GM21381 (cell line): ENCODE measurements around the gene SYT5.
"Not testable (repeated sequence)": the region's sequence is repeated elsewhere in the genome, so short reads cannot be mapped to it uniquely, and the experiment has no call there.

Source experiments
- ATAC-seq: cut with Tn5 transposase; IDR thresholded peaks from one replicate; pipeline ENCODE4 v1.9.1; 2021; ENCODE audit warnings: mild to moderate bottlenecking, moderate library complexity; ENCODE audit not compliant: unreplicated experiment

SYT5 gene

DNA sequence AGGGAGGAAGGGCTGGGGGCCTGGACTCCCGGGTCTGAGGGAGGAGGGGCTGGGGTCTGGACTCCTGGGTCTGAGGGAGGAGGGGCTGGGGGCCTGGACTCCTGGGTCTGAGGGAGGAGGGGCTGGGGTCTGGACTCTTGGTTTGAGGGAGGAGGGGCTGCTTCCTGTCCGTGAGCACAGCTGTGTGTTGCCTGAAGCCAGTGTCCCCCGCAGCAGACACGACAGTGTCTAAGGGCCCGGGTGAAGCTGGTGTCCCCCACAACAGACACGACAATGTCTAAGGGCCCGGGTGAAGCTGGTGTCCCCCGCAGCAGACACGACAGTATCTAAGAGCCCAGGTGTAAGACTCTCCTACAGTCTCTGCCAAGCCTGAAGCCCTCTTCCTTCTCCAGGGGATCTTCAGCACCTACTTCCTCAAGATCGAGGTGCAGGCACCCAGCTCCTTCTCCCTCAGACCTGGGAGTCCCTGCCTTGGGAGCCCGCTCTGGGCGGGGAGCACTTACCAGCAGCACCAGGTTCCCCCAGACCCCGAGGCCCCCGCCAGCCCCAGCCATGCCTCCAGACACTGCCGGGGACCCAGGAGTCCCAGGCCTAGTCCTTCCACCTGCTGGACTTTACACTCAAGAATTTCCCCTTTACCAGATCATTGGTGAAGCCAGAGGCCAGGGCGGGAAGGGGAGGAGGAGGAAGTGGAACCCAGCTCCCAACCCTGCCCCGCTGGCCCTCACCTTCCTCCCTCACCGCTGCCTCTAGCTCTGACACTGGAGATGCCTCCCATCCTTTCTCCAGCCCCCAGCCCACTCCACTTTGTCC, 29.0 kb upstream of the SYT5 start, which contains the start of gene PTPRH:
Gene PTPRH, minus strand, starts transcription at position 622 of the 813 bp plus-strand sequence. Its CDS starts 68 bp downstream, at position 554.
- ATAC-seq = no peak

DNA sequence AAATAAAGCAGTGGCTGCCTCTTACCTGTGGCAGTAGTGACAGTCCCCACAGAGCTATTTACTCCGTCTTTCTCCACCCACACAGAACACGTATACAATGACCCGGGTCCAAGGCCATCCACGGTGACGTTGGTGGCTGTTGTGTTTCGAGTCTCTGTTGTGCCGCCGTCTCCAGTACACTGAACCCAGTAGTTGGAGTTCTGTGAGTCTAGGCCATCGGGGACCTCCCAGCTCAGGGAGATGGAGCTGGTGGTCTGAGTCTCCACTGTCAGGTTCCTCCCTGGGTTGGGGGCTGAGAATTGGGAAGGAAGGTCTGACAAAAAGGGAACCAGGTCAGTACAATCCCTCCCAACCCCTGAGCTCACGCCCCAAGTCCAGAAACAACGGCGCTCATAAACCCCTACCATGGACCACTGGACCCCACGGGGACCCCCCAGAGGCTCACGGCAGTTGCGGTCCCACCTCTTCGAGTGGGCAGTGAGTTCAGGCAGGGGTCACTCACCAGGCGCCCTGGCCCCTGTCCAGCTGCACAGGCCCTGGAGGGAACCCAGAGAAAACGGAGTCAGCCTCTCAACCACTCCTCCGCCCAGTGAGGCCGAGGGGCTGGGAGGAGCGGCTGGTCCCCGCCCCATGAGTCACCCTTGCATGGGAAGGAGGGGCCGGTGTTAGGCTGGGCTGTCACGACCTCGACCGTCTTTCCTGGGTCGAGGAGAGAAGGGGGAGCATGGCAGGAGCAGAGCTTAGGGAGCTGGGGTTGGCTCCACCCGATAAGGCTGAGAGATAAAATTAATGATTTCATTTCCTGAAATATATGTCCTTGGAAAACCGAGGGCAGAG, 26.8 kb upstream of the SYT5 start:
- ATAC-seq = no peak

DNA sequence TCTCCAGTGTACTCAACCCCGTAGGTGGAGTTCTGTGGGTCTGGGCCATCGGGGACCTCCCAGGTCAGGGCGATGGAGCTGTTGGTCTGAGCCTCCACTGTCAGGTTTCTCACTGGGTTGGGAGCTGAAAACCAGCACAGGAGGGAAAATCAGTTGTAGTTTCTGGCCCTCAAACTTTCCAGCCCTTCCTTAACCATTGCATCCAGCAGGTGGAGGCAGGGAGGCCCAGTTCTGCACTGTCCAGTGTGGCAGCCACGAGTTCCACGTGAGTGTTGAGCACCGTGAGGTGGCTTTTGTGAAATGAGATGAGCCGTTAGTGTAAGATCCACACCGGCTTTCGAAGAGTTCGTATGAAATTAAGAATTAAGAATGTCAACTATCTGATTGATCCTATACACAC, 22.1 kb upstream of the SYT5 start:
- not testable (repeated sequence) for ATAC-seq

DNA sequence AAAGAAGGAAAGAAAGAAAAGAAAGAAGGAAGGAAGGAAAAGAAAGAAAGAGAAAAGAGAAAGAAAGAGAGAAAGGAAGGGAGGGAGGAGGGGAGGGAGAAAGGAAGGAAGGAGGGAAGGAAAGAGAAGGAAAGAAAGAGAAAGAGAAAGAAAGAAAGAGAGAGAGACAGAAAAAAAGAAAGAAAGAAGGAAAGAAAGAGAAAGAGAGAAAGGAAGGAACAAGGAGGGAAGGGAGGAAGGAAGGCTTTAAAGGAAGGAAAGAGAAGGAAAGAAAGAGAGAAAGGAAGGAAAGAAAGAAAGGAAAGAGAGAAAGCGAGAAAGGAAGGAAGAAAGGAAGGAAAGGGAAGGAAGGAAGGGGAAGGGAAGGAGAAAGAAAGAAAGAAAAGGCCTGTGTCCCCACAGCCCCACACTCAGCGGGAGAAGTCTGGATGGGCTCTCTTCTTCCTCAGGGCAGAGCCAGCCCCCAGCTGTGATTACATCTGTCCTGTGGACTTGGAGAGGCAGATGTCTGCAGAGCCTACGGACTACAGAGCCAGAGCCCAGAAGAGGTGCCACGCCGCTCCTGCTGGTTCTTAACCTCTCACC, 19.6 kb upstream of the SYT5 start:
- ATAC-seq = no peak

DNA sequence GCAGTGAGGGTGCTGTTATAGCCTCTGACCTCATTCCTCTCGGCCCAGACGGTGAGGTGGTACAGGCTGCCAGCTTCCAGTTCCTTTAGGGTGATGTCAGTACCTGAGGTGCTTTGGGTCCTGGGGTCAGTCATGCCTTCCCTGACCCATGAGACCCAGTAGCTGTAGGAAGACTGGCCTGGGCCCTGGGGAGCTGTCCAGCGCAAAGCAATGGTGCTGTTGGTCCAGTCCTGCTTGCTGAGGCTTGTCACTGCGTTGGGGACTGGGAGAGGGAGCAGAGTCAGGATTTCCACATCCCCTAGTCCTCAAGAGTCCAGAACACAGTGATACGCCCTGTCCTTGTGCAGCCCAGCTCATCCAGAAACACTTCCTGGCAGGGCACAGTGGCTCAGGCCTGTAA, 18.6 kb upstream of the SYT5 start:
- ATAC-seq = no peak

DNA sequence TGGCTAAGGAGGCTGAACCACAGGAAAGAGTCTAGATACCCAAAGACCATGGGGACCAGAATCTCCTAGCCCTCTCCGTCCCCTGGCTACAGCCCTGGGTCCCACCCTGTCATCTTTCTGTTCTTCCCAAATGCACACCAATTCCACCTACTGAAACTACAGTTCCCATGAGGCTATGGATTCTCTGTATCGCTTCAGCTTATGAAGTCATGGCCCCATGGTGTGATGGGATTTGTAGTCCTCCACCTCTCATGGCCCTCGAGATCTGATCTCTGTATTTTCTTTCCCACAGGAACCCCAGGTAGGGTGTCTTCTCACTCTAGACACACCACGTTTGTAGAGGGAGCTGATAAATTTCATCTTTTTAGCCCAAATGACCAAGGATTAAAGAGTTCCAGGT, 17.4 kb upstream of the SYT5 start:
- no peak for ATAC-seq

DNA sequence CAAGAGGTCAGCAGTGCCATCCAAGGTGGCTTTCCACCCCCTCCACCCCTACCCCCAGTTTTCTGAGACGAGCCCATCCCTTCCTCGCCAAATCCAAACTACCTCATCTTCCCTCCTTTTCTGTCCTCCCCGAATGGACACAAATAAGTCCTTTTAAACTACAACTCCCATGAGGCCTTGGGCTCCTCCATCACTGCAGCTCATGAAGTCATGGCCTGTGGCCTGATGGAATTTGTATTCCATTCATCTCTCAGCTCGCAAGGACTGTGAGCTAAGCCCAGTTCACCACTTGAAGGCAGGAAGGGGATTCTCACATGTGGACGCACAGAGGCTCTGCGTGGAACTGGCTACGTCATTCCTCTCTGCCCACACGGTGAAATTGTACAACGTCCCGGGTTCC, 16.7 kb upstream of the SYT5 start:
- ATAC-seq = no peak

- ATAC-seq = no peak
These were observed 13.4 kb upstream of the SYT5 start for GRCh38 chr19:55193481-55193880.

GRCh38 chr19:55189403-55189835, 9.3 kb upstream of the SYT5 start:
- ATAC-seq = no peak

DNA sequence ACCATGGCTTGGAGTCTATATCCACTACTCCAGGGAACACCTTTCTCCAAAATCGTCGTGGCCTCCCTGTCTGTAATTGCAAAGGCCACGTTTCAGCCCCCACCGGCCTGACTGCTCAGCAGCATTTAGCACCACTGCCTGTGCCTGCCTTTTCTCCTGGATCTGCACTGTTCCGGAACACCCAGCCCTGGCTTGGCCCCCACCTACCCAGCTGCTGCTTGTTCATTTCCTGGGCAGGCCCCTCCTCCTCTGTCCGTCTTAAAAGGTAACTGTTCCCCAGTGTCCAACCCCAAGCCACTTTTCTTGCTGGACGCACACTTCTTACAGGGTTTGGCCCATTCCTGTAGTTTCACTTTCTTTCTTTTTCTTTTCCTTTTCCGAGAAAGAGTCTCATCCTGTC, 8.5 kb upstream of the SYT5 start:
- ATAC-seq = no peak

GRCh38 chr19:55186080-55186479, 6.0 kb upstream of the SYT5 start:
- ATAC-seq = no peak

- ATAC-seq = no peak
These were observed 1.7 kb upstream of the SYT5 start for GRCh38 chr19:55181740-55182139.

- no peak for ATAC-seq
These were observed 1.1 kb downstream of the SYT5 start for GRCh38 chr19:55178781-55179599.

GRCh38 chr19:55176076-55176475, 4.0 kb downstream of the SYT5 start:
- no peak for ATAC-seq

DNA sequence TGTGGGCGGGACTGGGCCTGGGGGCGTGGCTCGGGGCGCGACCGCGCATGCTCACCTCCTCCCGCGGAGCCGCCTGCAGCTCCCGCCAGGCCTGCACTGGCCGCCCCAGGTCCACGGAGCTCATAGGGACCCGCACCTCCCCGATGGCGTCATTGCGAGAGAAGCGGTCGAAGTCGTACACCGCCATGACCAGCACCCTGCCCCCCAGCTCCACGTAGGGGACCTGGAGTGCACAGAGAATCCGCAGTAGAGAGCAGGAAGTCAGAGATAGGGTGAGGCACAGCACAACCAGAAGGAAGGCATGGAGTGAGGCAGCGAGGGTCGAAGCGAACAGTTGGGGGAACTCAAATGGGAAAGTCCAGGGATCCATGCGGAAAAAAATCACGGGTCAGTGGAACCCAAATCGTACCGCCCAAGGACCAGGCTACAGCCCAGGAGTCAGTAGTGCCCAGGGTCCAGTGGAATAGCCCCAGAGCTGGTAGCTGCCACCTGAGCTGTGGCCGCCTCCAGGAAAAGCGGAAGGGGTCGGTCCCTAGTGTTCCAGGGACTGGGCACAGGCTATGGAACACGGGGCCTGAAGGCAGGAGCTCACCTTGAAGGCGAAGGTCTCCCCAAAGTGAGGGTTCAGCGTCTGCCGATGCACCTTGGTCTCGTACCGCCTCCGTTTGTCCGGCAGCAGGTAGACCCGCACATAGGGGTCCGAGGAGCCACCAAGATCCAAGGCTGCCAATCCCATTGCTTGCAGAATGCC, 4.8 kb downstream of the SYT5 start:
- ATAC-seq = no peak

DNA sequence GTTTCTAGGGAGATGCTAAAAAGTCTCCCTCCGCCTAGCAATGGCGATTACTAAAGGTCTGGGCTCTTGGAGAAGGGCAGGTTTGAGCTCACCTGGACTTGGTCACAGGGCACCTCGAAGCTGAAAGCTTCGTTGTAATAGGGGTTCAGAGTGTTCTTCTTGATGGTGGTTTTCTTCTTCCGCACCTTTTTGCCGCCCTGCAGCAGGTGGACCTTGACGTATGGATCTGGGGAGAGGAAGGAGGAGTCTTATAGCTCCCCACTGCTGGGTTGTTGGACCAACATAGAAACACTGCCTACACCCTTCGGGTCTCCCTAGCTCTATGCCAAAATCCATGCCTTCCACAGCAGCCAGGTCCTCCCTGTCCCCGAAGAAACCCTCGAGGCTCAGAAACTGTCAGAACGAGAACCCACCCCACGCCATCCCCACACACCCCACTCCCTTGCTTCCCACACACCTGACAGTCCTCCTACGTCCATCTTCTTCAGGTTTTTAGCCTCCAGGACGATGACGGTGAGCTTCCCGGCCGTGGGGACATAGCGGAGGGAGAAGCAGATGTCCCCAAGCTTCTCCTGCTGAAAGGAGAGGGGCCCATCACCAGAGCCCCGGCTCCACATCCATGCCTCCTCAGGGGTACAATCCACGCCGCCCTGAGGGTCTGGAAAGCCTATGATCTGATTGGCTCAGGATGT, 5.5 kb downstream of the SYT5 start:
- no peak for ATAC-seq

GRCh38 chr19:55173714-55174409, 6.2 kb downstream of the SYT5 start:
- no peak for ATAC-seq

DNA sequence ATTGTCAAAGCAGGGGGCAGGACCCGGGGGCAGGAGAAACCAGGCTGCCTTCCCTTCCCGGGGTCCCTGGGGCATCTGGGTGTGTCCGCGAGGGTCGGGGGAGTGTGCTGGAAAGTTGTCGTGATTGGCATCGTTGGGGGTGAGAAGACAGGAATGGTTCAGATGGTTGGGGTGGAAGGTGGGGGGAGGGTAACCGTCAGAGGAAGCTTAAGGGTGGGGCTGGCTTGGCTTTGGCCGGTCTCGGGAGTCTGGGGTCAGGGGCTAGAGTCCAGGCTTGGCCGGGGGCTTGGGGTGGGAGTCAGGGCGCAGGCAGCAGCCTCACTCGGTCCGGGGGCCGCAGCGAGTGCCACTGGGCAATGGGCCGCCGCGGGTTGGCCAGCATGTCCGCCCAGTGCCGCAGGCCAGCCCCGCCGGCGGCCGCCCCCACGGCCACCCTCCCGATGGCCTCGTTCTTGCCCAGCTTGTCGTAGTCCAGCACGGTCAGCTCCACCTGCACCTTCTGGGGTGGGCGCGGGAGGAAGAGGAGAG, 6.8 kb downstream of the SYT5 start:
- no peak for ATAC-seq

DNA sequence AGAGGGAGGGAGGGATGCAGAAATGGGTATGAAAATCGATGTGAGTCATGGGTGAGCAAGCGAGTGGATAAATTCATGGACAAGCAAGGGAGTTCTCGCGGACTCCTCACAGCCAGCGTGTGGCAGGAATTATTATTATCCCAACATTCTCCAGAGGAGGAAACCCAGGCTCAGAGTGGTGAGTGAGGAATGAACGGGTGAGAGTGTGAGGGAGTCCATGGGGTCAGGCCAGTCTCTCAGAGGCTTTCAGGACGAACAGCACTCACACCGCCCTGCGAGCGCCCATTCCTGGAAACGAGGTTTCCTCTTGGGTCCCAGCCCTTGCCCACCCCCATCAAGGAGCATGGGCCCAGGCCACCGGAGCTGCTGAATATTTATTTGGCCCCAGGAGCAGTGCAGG, 7.3 kb downstream of the SYT5 start:
- ATAC-seq = no peak
